Measurements from ENCODE around the gene EEF1G. TPM values are rescaled to one million over a fixed set of nuclear protein-coding genes. Genes with fewer than 3 reads are reported as not detected.

Gene EEF1G
- total RNA-seq, 1 experiment from 2014 or later = 2,004 TPM

DNA sequence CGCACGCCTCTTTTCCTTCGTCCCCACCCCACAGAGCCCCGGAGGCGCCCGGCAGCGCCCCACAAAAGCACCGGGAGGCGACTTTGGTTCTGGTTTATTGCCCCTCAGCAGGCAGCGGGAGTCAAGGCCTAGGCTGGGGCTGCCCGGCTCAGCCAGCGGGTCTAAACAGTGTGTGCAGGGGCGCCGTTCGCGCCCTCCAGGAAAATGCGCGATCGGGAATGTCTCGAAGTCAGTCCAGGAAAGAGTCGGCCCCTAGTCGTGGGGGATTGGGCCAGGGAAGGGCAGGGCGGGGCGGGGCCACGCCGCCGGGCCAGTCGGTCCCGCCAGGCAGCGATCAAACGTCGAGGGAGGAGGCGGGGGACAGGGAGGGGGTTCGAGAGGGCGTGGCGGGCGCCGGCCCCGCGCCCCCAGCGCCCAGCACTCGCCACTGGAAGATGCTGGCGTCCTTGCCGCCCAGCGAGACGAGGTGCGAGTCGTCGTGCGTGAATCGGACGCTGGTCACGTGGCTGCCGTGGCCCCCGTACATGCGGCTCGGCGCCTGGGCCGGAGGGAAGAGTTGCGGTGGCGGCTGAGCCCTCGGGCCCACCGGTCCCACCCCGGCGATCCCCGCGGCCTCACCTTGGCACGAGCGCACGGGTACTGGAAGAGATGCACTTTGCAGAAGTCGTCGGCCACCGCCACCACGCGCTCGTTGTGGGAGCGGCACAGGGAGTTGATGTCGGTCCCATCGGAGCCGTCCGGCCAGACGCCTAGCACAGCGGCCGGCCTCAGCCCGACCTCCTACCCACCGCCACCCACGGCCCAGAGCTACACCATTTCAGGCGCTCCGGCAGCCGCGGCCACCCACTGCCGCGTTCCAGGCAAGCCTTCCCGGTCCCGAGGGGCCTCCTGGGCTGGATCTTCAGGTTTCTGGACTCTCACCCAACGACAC lies 28.7 kb upstream of the EEF1G start:
- peaks cover 79% of the 10 kb centered on the region for H3K36me3 Mint-ChIP-seq (ENCODE audit: insufficient read depth, unreplicated experiment)
- peak; percentile 82 to 87 for DNase-seq
- peaks cover 44% of the 10 kb centered on the region for H3K4me1 Mint-ChIP-seq (ENCODE audit: low read depth, unreplicated experiment)
- Histone ChIP-seq H3K36me3 (ENCODE audit: control insufficient read depth, insufficient read depth, low read length) (peaks cover 3% of the 10 kb centered on the region; the same call in 1 of the 2 replicates), H3K9me3 (no peaks in the 10 kb centered on the region), H3K27me3 (replicated peaks; ENCODE audit: control insufficient read depth, insufficient read depth, low read length) (no peaks in the 10 kb centered on the region), H3K4me3 (ENCODE audit: low read depth, low read length) (peak overlapping the region; percentile 73), H3K4me1 (peaks cover 35% of the 10 kb centered on the region)
- peak overlapping the region; percentile 88 for H3K4me3 Mint-ChIP-seq (ENCODE audit: unreplicated experiment)
- peak overlapping the region; percentile 89 for H3K27ac Mint-ChIP-seq (ENCODE audit: unreplicated experiment)
- H3K27me3 Mint-ChIP-seq (ENCODE audit: insufficient read depth, unreplicated experiment) = no peaks in the 10 kb centered on the region
- intact Hi-C loops (cut with micrococcal nuclease; ENCODE audit: unreplicated experiment) = loop anchor here (2.0 kb wide), 1 partner anchor 42 kb away; no protein-coding TSS in a partner anchor
- ChIA-PET CTCF (interaction anchor here (0.5 to 1.8 kb wide), 11 partner anchors 9 to 178 kb away, joined by 3 to 30 read pairs (median 3); partner anchors contain the start of genes AHNAK, EML3, ROM1 and TUT1), POLR2A (interaction anchor here (0.5 to 2.4 kb wide), 16 partner anchors 9 to 209 kb away, joined by 3 to 97 read pairs (median 6); partner anchors contain the start of genes AHNAK, B3GAT3, C11orf98 and CSKMT)
- H3K9me3 Mint-ChIP-seq (ENCODE audit: unreplicated experiment) = no peaks in the 10 kb centered on the region
- TF ChIP-seq CTCF (IDR thresholded peaks at IDR 0.05; ENCODE audit: insufficient read depth in 1 of 2, low read depth in 1 of 2, low read length in 1 of 2, severe bottlenecking in 1 of 2, unreplicated experiment in 1 of 2) = no peak
- BruUV-seq (replicated peaks) = TSS peak; percentile 74

GRCh38 chr11:62601372-62602140 lies 27.9 kb upstream of the EEF1G start, which contains the start of gene MTA2:
Gene MTA2, minus strand, starts transcription at chr11:62601865. Its CDS starts 415 bp downstream, at chr11:62601450.
- Mint-ChIP-seq H3K4me1 (ENCODE audit: low read depth, unreplicated experiment) (peaks cover 36% of the 10 kb centered on the region), H3K36me3 (ENCODE audit: insufficient read depth, unreplicated experiment) (peaks cover 82% of the 10 kb centered on the region), H3K9me3 (ENCODE audit: unreplicated experiment) (no peaks in the 10 kb centered on the region), H3K27me3 (ENCODE audit: insufficient read depth, unreplicated experiment) (no peaks in the 10 kb centered on the region), H3K4me3 (ENCODE audit: unreplicated experiment) (peak within 1 kb of the TSS; percentile 88), H3K27ac (ENCODE audit: unreplicated experiment) (peak within 1 kb of the TSS; percentile 89)
- Histone ChIP-seq H3K27me3 (replicated peaks; ENCODE audit: control insufficient read depth, insufficient read depth, low read length) (no peaks in the 10 kb centered on the region), H3K36me3 (ENCODE audit: control insufficient read depth, insufficient read depth, low read length) (peaks cover 3% of the 10 kb centered on the region; the same call in 1 of the 2 replicates), H3K4me1 (peaks cover 35% of the 10 kb centered on the region), H3K9me3 (no peaks in the 10 kb centered on the region), H3K4me3 (ENCODE audit: low read depth, low read length) (peak within 1 kb of the TSS; percentile 97)
- intact Hi-C loops (cut with micrococcal nuclease; ENCODE audit: unreplicated experiment) = loop anchor here (1.0 to 2.0 kb wide), 2 partner anchors 10 to 41 kb away; partner anchors contain the start of gene TUT1
- ChIA-PET CTCF (interaction anchor here (0.6 to 1.8 kb wide), 10 partner anchors 8 to 185 kb away, joined by 3 to 30 read pairs (median 3); partner anchors contain the start of genes AHNAK, EML3, ROM1 and TUT1), POLR2A (interaction anchor here (0.5 to 2.4 kb wide), 20 partner anchors 10 to 1584 kb away, joined by 3 to 97 read pairs (median 6); partner anchors contain the start of genes AHNAK, B3GAT3, C11orf98 and CSKMT)
- peak; percentile 99 to 100 for DNase-seq
- BruUV-seq (replicated peaks) = no TSS peak
- no peak for TF ChIP-seq CTCF (IDR thresholded peaks at IDR 0.05; ENCODE audit: insufficient read depth in 1 of 2, low read depth in 1 of 2, low read length in 1 of 2, severe bottlenecking in 1 of 2, unreplicated experiment in 1 of 2)

All from Caco-2 (cell line).